ENCODE data around the gene MPST.
A peak's percentile ranks its signal among the peaks of the same experiment; 100 is the strongest.

Gene MPST

DNA sequence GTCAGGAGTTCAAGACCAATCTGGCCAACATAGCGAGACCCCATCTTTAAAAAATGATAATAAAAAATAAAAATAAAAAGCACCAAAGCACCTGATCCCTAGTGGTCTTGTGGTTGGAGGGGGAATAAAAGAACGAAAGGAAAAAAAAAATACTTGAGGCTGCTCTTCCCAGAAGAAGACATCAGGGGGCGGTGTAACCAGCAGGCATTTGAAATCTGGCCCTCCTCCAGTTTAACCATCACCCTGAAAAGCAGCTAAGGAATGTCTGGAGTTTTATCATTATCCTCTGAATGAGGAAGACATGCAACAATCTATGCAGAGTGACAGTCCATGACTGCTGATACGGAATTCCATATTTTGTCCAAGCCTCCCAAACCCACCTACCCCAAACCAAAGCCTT, 26.4 kb downstream of the MPST start:
- Histone ChIP-seq H4K20me1 (ENCODE audit: insufficient read depth, low read length, poor library complexity, severe bottlenecking) (no peaks in the 10 kb centered on the region), H3K27me3 (ENCODE audit: insufficient read depth, low read length, poor library complexity, severe bottlenecking) (no peaks in the 10 kb centered on the region), H3K4me1 (ENCODE audit: insufficient read depth, low read length, poor library complexity, severe bottlenecking) (peaks cover 6% of the 10 kb centered on the region), H3K9ac (ENCODE audit: low read depth, low read length, poor library complexity, severe bottlenecking) (no peak overlapping the region), H3F3A (ENCODE audit: low read depth) (no peaks in the 10 kb centered on the region), H3K4me2 (ENCODE audit: low read depth, low read length, poor library complexity, severe bottlenecking) (no peak overlapping the region), H3K9me2 (replicated peaks; ENCODE audit: low read depth, low read length) (no peaks in the 10 kb centered on the region), H3K9me3 (ENCODE audit: insufficient read depth, low read depth, low read length) (no peaks in the 10 kb centered on the region), H3K79me2 (ENCODE audit: insufficient read depth, low read length) (no peaks in the 10 kb centered on the region), H3K36me3 (ENCODE audit: insufficient read depth, low read length) (no peaks in the 10 kb centered on the region), H2AFZ (ENCODE audit: low read length) (no peak overlapping the region), H3K4me3 (ENCODE audit: low read length, poor library complexity, severe bottlenecking) (no peak overlapping the region)
- TF ChIP-seq CTCF (conservative IDR thresholded peaks at IDR 0.05; ENCODE audit: low read length) (peak; percentile 77), EZH2phosphoT487 (IDR thresholded peaks at IDR 0.05; ENCODE audit: borderline replicate concordance) (no peak)

DNA sequence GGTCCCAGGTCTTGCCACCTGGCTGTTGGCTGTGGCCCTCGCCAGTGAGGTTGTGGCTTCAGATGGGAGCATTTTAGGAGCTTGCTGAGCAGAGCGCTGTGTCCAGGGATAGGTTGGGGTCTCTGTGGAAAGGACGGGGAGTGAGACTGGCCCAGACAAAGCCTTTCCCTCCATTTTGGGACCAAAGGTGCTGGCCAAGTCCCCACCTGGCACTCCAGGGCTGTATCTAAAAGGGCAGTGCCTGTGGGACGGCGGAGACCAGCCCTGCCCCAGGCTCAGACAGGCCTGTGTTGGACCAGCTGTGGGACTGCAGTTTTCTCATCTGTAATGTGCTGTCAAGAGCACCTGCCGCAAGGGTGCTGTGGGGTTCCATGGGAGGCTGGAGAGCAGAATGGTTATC, 27.0 kb downstream of the MPST start:
- no peaks in the 10 kb centered on the region for H3F3A ChIP-seq (ENCODE audit: low read depth)
- H4K20me1 ChIP-seq (ENCODE audit: insufficient read depth, low read length, poor library complexity, severe bottlenecking) = no peaks in the 10 kb centered on the region
- no peaks in the 10 kb centered on the region for H3K9me2 ChIP-seq (replicated peaks; ENCODE audit: low read depth, low read length)
- no peak overlapping the region for H3K4me2 ChIP-seq (ENCODE audit: low read depth, low read length, poor library complexity, severe bottlenecking)
- TF ChIP-seq EZH2phosphoT487 (IDR thresholded peaks at IDR 0.05; ENCODE audit: borderline replicate concordance) = no peak
- no peak for TF ChIP-seq CTCF (conservative IDR thresholded peaks at IDR 0.05; ENCODE audit: low read length)
- H3K4me1 ChIP-seq (ENCODE audit: insufficient read depth, low read length, poor library complexity, severe bottlenecking) = peaks cover 6% of the 10 kb centered on the region
- H3K27me3 ChIP-seq (ENCODE audit: insufficient read depth, low read length, poor library complexity, severe bottlenecking) = no peaks in the 10 kb centered on the region
- no peak overlapping the region for H3K9ac ChIP-seq (ENCODE audit: low read depth, low read length, poor library complexity, severe bottlenecking)
- no peaks in the 10 kb centered on the region for H3K36me3 ChIP-seq (ENCODE audit: insufficient read depth, low read length)
- no peak overlapping the region for H3K4me3 ChIP-seq (ENCODE audit: low read length, poor library complexity, severe bottlenecking)
- no peaks in the 10 kb centered on the region for H3K9me3 ChIP-seq (ENCODE audit: insufficient read depth, low read depth, low read length)
- H2AFZ ChIP-seq (ENCODE audit: low read length) = no peak overlapping the region
- H3K79me2 ChIP-seq (ENCODE audit: insufficient read depth, low read length) = no peaks in the 10 kb centered on the region

DNA sequence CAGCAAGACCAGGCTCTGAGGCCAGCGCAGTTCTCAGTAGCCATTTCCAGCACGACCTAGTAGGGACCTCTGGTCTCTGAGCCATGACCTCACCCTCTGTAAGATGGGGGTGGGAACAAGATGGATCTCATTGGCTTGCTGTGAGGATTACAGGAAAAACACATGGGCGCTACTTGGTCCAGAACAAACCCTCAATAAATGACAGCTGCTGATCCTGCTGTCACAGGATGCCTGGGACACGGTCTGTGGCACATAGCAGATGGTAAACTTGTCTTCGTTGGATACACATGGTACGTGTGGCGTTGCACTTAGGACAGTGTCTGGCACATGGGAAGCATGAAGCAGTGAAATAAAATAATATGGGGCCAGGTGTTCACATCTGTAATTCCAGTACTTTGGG, 27.5 kb downstream of the MPST start:
- TF ChIP-seq EZH2phosphoT487 (IDR thresholded peaks at IDR 0.05; ENCODE audit: borderline replicate concordance) (no peak), CTCF (conservative IDR thresholded peaks at IDR 0.05; ENCODE audit: low read length) (no peak)
- Histone ChIP-seq H3K4me3 (ENCODE audit: low read length, poor library complexity, severe bottlenecking) (no peak overlapping the region), H3K4me1 (ENCODE audit: insufficient read depth, low read length, poor library complexity, severe bottlenecking) (peaks cover 9% of the 10 kb centered on the region), H3K36me3 (ENCODE audit: insufficient read depth, low read length) (no peaks in the 10 kb centered on the region), H3K4me2 (ENCODE audit: low read depth, low read length, poor library complexity, severe bottlenecking) (no peak overlapping the region), H4K20me1 (ENCODE audit: insufficient read depth, low read length, poor library complexity, severe bottlenecking) (no peaks in the 10 kb centered on the region), H3K79me2 (ENCODE audit: insufficient read depth, low read length) (no peaks in the 10 kb centered on the region), H2AFZ (ENCODE audit: low read length) (no peak overlapping the region), H3K9me2 (replicated peaks; ENCODE audit: low read depth, low read length) (no peaks in the 10 kb centered on the region), H3K27me3 (ENCODE audit: insufficient read depth, low read length, poor library complexity, severe bottlenecking) (no peaks in the 10 kb centered on the region), H3K9ac (ENCODE audit: low read depth, low read length, poor library complexity, severe bottlenecking) (no peak overlapping the region), H3K9me3 (ENCODE audit: insufficient read depth, low read depth, low read length) (no peaks in the 10 kb centered on the region), H3F3A (ENCODE audit: low read depth) (no peaks in the 10 kb centered on the region)

Data from Loucy (cell line).